Stimulated activated CD8-positive, alpha-beta memory T cell treated with anti-CD3 and anti-CD28 coated beads, Interleukin-12 subunit alpha, Interleukin-12 subunit beta, amount 100 ng/mL, for 4 hours (primary cell): ENCODE results near the gene STIMATE.

Source experiments
- DNase-seq: peaks from one replicate; pipeline ENCODE4 v3.0.0-alpha.2; 2020; ENCODE audit warnings: low read depth

STIMATE gene

GRCh38 chr3:52817221-52817620 is 80.1 kb downstream of the STIMATE start:
- DNase-seq = no peak

- no peak for DNase-seq
Measured at GRCh38 chr3:52816654-52817053, 80.7 kb downstream of the STIMATE start.

GRCh38 chr3:52816199-52816598 is 81.1 kb downstream of the STIMATE start:
- DNase-seq = no peak

- no peak for DNase-seq
Measured at GRCh38 chr3:52813810-52814209, 83.5 kb downstream of the STIMATE start.

- DNase-seq = no peak
Measured at GRCh38 chr3:52811452-52812011, 85.8 kb downstream of the STIMATE start.

- DNase-seq = no peak
Measured at GRCh38 chr3:52810923-52811322, 86.4 kb downstream of the STIMATE start.

GRCh38 chr3:52809662-52810377 is 87.5 kb downstream of the STIMATE start:
- DNase-seq = no peak

GRCh38 chr3:52809149-52809548 is 88.2 kb downstream of the STIMATE start:
- DNase-seq = no peak

- DNase-seq = no peak
Measured at GRCh38 chr3:52805270-52806039, 91.9 kb downstream of the STIMATE start.

- DNase-seq = no peak
Measured at GRCh38 chr3:52801839-52802238, 95.5 kb downstream of the STIMATE start.

- DNase-seq = no peak
Measured at GRCh38 chr3:52800079-52800478, 97.3 kb downstream of the STIMATE start.

GRCh38 chr3:52798978-52799476 is 98.3 kb downstream of the STIMATE start:
- DNase-seq = no peak

GRCh38 chr3:52798376-52798977 is 98.9 kb downstream of the STIMATE start:
- DNase-seq = no peak

- DNase-seq = no peak
Measured at GRCh38 chr3:52796411-52796810, 100.9 kb downstream of the STIMATE start.

- DNase-seq = no peak
Measured at GRCh38 chr3:52795298-52795900, 101.9 kb downstream of the STIMATE start.

- DNase-seq = no peak
Measured at GRCh38 chr3:52794612-52795099, 102.7 kb downstream of the STIMATE start, which contains the start of gene ITIH3. Gene ITIH3, plus strand, starts transcription at chr3:52794796. Its CDS starts 8 bp downstream, at chr3:52794804.

- DNase-seq = no peak
Measured at GRCh38 chr3:52793702-52794611, 103.4 kb downstream of the STIMATE start.

GRCh38 chr3:52792961-52793695 is 104.2 kb downstream of the STIMATE start:
- DNase-seq = no peak

GRCh38 chr3:52792413-52792812 is 104.9 kb downstream of the STIMATE start:
- DNase-seq = no peak

GRCh38 chr3:52791928-52792327 is 105.4 kb downstream of the STIMATE start:
- DNase-seq = no peak
